RWPE2 (cell line): ENCODE results near the gene SMARCA1.

Experiments
- ATAC-seq: fragments of 200-7000 bp; cut with Tn5 transposase; 3 replicates; pipeline ENCODE4 v1.9.1; 2021; ENCODE audit warnings: low read depth
- DNase-seq: peaks from one replicate; pipeline ENCODE4 v3.0.0-alpha.2; 2020; ENCODE audit warnings: low spot score
- H3K27ac ChIP-seq: fragments of 450-650 bp; 2 replicates; pipeline ENCODE4 v1.5.1; 2017; ENCODE audit warnings: mild to moderate bottlenecking; ENCODE audit not compliant: poor library complexity, severe bottlenecking
- H3K27me3 ChIP-seq: fragments of 250-450 bp; sonication (Bioruptor Pico); 2 replicates; pipeline ENCODE4 v1.5.1; 2021; ENCODE audit warnings: mild to moderate bottlenecking, moderate library complexity; ENCODE audit not compliant: insufficient read depth, poor library complexity, severe bottlenecking
- H3K36me3 ChIP-seq: fragments of 250-450 bp; sonication (Bioruptor Pico); 2 replicates; pipeline ENCODE4 v1.5.1; 2020; ENCODE audit warnings: low read depth, mild to moderate bottlenecking, moderate library complexity
- H3K4me1 ChIP-seq: fragments of 250-450 bp; sonication (Bioruptor Pico); 2 replicates; pipeline ENCODE4 v1.5.1; 2021; ENCODE audit warnings: mild to moderate bottlenecking, moderate library complexity; ENCODE audit not compliant: insufficient read depth, poor library complexity, severe bottlenecking
- H3K4me3 ChIP-seq: fragments of 250-450 bp; sonication (Bioruptor Pico); 2 replicates; pipeline ENCODE4 v1.5.1; 2021; ENCODE audit warnings: mild to moderate bottlenecking, moderate library complexity; ENCODE audit not compliant: severe bottlenecking
- H3K9me3 ChIP-seq: fragments of 250-450 bp; sonication (Bioruptor Pico); 2 replicates; pipeline ENCODE4 v1.5.1; 2021; ENCODE audit warnings: mild to moderate bottlenecking, moderate library complexity; ENCODE audit not compliant: severe bottlenecking
- TF ChIP-seq, protein P1 (sequence below): fragments of 450-650 bp; IDR thresholded peaks from one replicate; pipeline ENCODE4 v1.5.1; 2017; ENCODE audit warnings: mild to moderate bottlenecking, moderate library complexity; ENCODE audit not compliant: poor library complexity, severe bottlenecking

Gene SMARCA1

GRCh38 chrX:129495900-129496299, 27.4 kb downstream of the SMARCA1 start:
- Histone ChIP-seq H3K4me3 (no peak overlapping the region), H3K36me3 (peaks cover 19% of the 10 kb centered on the region), H3K9me3 (no peaks in the 10 kb centered on the region), H3K4me1 (peaks cover 7% of the 10 kb centered on the region), H3K27me3 (no peaks in the 10 kb centered on the region), H3K27ac (no peak overlapping the region)
- DNase-seq (no peak), ATAC-seq (0 out of 3 replicates have a peak, but pooled peaks have one; percentile 33)
- TF ChIP-seq, protein P1, sequence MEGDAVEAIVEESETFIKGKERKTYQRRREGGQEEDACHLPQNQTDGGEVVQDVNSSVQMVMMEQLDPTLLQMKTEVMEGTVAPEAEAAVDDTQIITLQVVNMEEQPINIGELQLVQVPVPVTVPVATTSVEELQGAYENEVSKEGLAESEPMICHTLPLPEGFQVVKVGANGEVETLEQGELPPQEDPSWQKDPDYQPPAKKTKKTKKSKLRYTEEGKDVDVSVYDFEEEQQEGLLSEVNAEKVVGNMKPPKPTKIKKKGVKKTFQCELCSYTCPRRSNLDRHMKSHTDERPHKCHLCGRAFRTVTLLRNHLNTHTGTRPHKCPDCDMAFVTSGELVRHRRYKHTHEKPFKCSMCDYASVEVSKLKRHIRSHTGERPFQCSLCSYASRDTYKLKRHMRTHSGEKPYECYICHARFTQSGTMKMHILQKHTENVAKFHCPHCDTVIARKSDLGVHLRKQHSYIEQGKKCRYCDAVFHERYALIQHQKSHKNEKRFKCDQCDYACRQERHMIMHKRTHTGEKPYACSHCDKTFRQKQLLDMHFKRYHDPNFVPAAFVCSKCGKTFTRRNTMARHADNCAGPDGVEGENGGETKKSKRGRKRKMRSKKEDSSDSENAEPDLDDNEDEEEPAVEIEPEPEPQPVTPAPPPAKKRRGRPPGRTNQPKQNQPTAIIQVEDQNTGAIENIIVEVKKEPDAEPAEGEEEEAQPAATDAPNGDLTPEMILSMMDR = no peak

DNA sequence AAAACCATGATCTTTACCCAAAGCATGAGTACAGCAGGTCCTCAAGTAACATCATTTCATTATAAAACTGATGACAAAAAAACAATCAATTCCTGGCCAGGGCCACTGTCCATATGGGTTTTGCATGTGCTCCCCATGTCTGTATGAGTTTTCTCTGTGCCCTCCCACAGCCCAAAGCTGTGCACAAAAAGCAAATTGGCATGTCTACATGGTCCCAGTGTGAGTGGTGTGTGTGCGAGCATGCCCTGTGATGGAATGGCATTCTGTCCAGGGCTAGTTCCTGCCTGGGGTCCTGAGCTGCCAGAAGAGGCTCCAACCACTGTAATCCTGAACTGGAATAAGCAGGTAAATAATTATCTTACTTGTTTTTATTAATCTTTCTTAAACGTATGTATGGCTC, 28.4 kb downstream of the SMARCA1 start:
- DNase-seq (no peak), ATAC-seq (no peak)
- no peaks in the 10 kb centered on the region for H3K9me3 ChIP-seq
- H3K4me1 ChIP-seq = peaks cover 7% of the 10 kb centered on the region
- no peaks in the 10 kb centered on the region for H3K27me3 ChIP-seq
- H3K36me3 ChIP-seq = peaks cover 17% of the 10 kb centered on the region
- no peak overlapping the region for H3K4me3 ChIP-seq
- TF ChIP-seq, protein P1 = no peak
- no peak overlapping the region for H3K27ac ChIP-seq

- no peak overlapping the region for H3K27ac ChIP-seq
- peaks cover 17% of the 10 kb centered on the region for H3K36me3 ChIP-seq
- no peak overlapping the region for H3K4me3 ChIP-seq
- DNase-seq = no peak
- TF ChIP-seq, protein P1 = no peak
- H3K27me3 ChIP-seq = no peaks in the 10 kb centered on the region
- ATAC-seq = 0 out of 3 replicates have a peak, but pooled peaks have one; percentile 31
- H3K4me1 ChIP-seq = peaks cover 7% of the 10 kb centered on the region
- no peaks in the 10 kb centered on the region for H3K9me3 ChIP-seq
Observed at GRCh38 chrX:129493643-129494042, 29.6 kb downstream of the SMARCA1 start.

GRCh38 chrX:129490330-129490729, 33.0 kb downstream of the SMARCA1 start:
- no peaks in the 10 kb centered on the region for H3K4me1 ChIP-seq
- no peak for ATAC-seq
- no peak overlapping the region for H3K27ac ChIP-seq
- no peaks in the 10 kb centered on the region for H3K9me3 ChIP-seq
- TF ChIP-seq, protein P1 = no peak
- no peak for DNase-seq
- H3K27me3 ChIP-seq = no peaks in the 10 kb centered on the region
- no peak overlapping the region for H3K4me3 ChIP-seq
- H3K36me3 ChIP-seq = peaks cover 24% of the 10 kb centered on the region

- TF ChIP-seq, protein P1 = no peak
- no peaks in the 10 kb centered on the region for H3K9me3 ChIP-seq
- H3K27me3 ChIP-seq = no peaks in the 10 kb centered on the region
- no peaks in the 10 kb centered on the region for H3K4me1 ChIP-seq
- no peak overlapping the region for H3K27ac ChIP-seq
- ATAC-seq (no peak), DNase-seq (no peak)
- H3K4me3 ChIP-seq = no peak overlapping the region
- peaks cover 24% of the 10 kb centered on the region for H3K36me3 ChIP-seq
Observed at GRCh38 chrX:129488359-129488758, 34.9 kb downstream of the SMARCA1 start.
